AG09319 (cell line): ENCODE measurements around the gene DHRS1.
"Not testable (repeated sequence)": the region's sequence is repeated elsewhere in the genome, so short reads cannot be mapped to it uniquely, and the experiment has no call there.

Source experiments
- DNase-seq: peaks from one replicate; pipeline ENCODE4 v3.0.0-alpha.2; 2010; ENCODE audit warnings: low read depth; ENCODE audit errors: extremely low read depth
- CTCF ChIP-seq: IDR thresholded peaks from 2 replicates; pipeline ENCODE4 v1.5.1; 2011; ENCODE audit warnings: low read depth, mild to moderate bottlenecking, inconsistent platforms, low read length, moderate library complexity

DHRS1 gene

GRCh38 chr14:24332268-24332993 is 32.9 kb upstream of the DHRS1 start:
- TF ChIP-seq CTCF, result peak; percentile 72
- DNase-seq, result no peak

- no peak for DNase-seq
- no peak for TF ChIP-seq CTCF
Observed at GRCh38 chr14:24331731-24332267, 32.2 kb upstream of the DHRS1 start.

- TF ChIP-seq CTCF, result no peak
- no peak for DNase-seq
Observed at GRCh38 chr14:24330973-24331674, 31.5 kb upstream of the DHRS1 start.

- DNase-seq, result no peak
- TF ChIP-seq CTCF, result no peak
Observed at GRCh38 chr14:24329736-24330135, 30.2 kb upstream of the DHRS1 start.

GRCh38 chr14:24329073-24329663 is 29.6 kb upstream of the DHRS1 start:
- DNase-seq, result no peak
- TF ChIP-seq CTCF, result no peak

- DNase-seq, result not testable (repeated sequence)
- peak; percentile 30 for TF ChIP-seq CTCF
Observed at GRCh38 chr14:24327914-24328313, 28.3 kb upstream of the DHRS1 start.

- no peak for DNase-seq
- TF ChIP-seq CTCF, result no peak
Observed at GRCh38 chr14:24327303-24327702, 27.7 kb upstream of the DHRS1 start.
